Aortic smooth muscle cell (primary cell): ENCODE results near the gene PTPRZ1. TPM values are rescaled to one million over a fixed set of nuclear protein-coding genes. Genes with fewer than 3 reads are reported as not detected.

ENCODE experiments used
- total RNA-seq: library from RNA; depleted of rRNA; stranded (reverse); fragments of >200 nt; gene quantifications from 2 replicates; pipeline ENCODE4 v1.2.3, GENCODE V29; 2014

PTPRZ1 gene
- 0.12 TPM in 1 of 2 replicates, not detected in the other for total RNA-seq

GRCh38 chr7:121872831-121873288 lies at the start of gene PTPRZ1:
Gene PTPRZ1, plus strand, starts transcription at chr7:121873161. Its CDS starts 339 bp downstream, at chr7:121873500.

